ENCODE results near the gene DYSF. TPM values are rescaled to one million over a fixed set of nuclear protein-coding genes. Genes with fewer than 3 reads are reported as not detected.

DYSF gene
- total RNA-seq, 4 donors from 2014 or later: 2.8 to 14.9 (median 4.0) TPM

DNA sequence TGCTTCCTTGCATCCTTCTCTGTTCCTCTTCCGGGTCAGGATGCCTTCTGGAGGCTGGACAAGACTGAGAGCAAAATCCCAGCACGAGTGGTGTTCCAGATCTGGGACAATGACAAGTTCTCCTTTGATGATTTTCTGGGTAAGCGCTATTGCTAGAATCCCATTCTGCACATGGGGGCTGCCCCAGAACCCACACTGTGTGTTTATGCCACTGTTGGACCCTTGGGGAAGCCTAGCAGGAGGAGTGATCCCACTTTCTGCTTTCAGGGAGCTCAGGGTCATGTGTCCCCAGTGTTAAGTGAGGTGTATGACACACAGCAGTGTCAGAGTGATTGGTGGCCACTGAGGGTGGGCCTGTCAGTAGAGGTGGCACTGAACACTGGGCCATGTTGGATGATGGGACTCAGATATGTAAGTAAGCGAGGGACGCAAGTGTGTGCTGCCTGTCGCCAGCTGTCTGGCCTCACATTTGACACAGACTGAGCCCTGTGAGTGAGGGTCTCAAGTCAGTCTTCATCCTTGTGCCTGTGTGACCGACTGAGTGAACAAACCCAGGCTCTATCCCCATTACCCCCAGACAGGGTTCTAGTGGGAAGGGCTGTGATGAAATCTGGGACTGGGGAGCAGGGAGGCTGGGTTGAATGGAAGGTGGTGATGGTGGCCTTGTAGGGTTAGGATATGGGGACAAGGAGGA lies 220.9 kb downstream of the DYSF start:
- no peak overlapping the region for H3K27ac ChIP-seq
- DNase-seq: peak in 1 of 3 donors; percentile 32
- H3K27me3 ChIP-seq: no peaks in the 10 kb centered on the region
- H3K4me1 ChIP-seq: no peaks in the 10 kb centered on the region
- no peak for TF ChIP-seq POLR2A (IDR thresholded peaks at IDR 0.05)
- TF ChIP-seq, protein P1, sequence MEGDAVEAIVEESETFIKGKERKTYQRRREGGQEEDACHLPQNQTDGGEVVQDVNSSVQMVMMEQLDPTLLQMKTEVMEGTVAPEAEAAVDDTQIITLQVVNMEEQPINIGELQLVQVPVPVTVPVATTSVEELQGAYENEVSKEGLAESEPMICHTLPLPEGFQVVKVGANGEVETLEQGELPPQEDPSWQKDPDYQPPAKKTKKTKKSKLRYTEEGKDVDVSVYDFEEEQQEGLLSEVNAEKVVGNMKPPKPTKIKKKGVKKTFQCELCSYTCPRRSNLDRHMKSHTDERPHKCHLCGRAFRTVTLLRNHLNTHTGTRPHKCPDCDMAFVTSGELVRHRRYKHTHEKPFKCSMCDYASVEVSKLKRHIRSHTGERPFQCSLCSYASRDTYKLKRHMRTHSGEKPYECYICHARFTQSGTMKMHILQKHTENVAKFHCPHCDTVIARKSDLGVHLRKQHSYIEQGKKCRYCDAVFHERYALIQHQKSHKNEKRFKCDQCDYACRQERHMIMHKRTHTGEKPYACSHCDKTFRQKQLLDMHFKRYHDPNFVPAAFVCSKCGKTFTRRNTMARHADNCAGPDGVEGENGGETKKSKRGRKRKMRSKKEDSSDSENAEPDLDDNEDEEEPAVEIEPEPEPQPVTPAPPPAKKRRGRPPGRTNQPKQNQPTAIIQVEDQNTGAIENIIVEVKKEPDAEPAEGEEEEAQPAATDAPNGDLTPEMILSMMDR (IDR thresholded peaks at IDR 0.05): no peak
- no peak overlapping the region for H3K4me3 ChIP-seq
- no peaks in the 10 kb centered on the region for H3K9me3 ChIP-seq
- no peaks in the 10 kb centered on the region for H3K36me3 ChIP-seq

DNA sequence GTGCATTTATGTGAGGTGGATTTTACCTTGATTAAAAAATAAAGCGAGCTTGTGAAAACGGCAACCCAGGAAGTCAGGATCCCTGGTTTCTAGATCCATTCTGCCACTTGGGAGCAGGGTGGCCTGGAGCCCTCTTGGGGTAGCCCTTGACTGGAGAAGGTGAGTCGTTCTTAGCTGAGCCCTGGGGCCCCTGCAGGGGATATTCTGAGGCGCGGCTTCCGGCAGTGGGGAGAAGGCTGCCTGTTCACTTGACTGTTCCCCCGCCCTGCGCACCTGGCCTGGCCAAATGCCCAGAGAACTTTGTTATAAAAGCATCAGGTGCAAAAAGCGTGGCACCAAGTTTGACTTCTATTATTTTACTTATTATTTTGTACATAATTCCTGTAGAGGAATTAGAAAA lies 221.9 kb downstream of the DYSF start:
- H3K27ac ChIP-seq: no peak overlapping the region
- H3K27me3 ChIP-seq: no peaks in the 10 kb centered on the region
- H3K36me3 ChIP-seq: no peaks in the 10 kb centered on the region
- no peak overlapping the region for H3K4me3 ChIP-seq
- H3K4me1 ChIP-seq: no peaks in the 10 kb centered on the region
- TF ChIP-seq POLR2A (IDR thresholded peaks at IDR 0.05): no peak
- TF ChIP-seq, protein P1 (IDR thresholded peaks at IDR 0.05): peak in 1 of 6 experiments; percentile 16
- DNase-seq: peak in 2 of 3 donors; percentile 77 to 78
- no peaks in the 10 kb centered on the region for H3K9me3 ChIP-seq

DNA sequence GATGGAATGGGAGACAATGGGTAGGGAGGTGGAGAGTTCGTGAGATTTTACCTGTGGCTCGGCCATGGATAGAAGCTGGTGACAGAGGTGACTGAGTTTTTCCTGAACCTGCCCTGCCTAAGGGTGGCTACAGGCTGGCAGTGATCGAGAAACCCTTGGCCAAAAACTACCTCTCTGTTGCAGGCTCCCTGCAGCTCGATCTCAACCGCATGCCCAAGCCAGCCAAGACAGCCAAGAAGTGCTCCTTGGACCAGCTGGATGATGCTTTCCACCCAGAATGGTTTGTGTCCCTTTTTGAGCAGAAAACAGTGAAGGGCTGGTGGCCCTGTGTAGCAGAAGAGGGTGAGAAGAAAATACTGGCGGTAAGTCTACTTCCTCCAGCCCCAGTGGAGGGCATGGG lies 225.5 kb downstream of the DYSF start:
- no peak overlapping the region for H3K27ac ChIP-seq
- peak in 1 of 3 donors; percentile 29 for DNase-seq
- H3K4me3 ChIP-seq: no peak overlapping the region
- no peak for TF ChIP-seq POLR2A (IDR thresholded peaks at IDR 0.05)
- TF ChIP-seq, protein P1 (IDR thresholded peaks at IDR 0.05): no peak
- no peaks in the 10 kb centered on the region for H3K9me3 ChIP-seq
- no peaks in the 10 kb centered on the region for H3K36me3 ChIP-seq
- no peaks in the 10 kb centered on the region for H3K27me3 ChIP-seq
- H3K4me1 ChIP-seq: no peaks in the 10 kb centered on the region

DNA sequence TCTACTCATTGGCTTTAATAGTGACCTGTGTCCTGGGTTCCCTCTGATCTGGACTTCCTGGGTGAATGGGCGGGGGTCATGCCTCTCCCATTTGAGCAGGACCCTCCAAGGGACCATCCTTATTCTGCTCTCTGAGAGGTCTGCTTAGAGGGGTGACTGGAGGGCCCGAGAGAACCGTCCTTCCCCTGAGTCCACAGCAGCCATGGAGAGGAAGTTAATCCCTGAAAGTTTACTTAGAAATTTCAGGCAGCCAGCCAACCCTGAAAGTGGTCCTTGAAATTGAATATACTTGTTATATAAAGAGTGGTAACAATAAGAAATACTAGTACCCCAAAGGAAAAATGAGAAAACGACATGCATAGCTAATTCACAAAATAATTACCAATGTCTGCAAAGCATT lies 226.1 kb downstream of the DYSF start:
- DNase-seq: peak in 1 of 3 donors; percentile 40
- TF ChIP-seq, protein P1 (IDR thresholded peaks at IDR 0.05): no peak
- no peak for TF ChIP-seq POLR2A (IDR thresholded peaks at IDR 0.05)
- no peaks in the 10 kb centered on the region for H3K36me3 ChIP-seq

DNA sequence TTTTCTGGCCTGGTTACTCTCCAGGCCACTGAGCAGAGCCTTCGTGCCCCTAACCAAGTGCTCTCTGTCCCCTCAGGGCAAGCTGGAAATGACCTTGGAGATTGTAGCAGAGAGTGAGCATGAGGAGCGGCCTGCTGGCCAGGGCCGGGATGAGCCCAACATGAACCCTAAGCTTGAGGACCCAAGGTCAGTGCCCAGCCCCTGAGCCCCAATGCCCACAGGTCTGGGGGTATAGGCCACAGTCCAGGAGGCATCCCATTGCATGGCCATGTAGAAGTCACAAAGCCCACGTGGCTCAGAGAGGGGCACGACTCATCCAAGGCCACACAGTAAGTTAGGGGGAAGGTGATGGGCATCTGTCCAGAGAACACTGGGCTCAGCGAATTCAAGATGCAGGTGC lies 227.6 kb downstream of the DYSF start:
- no peaks in the 10 kb centered on the region for H3K9me3 ChIP-seq
- peak in 1 of 3 donors; percentile 15 for DNase-seq
- no peaks in the 10 kb centered on the region for H3K4me1 ChIP-seq
- no peak overlapping the region for H3K27ac ChIP-seq
- no peaks in the 10 kb centered on the region for H3K36me3 ChIP-seq
- H3K4me3 ChIP-seq: no peak overlapping the region
- TF ChIP-seq, protein P1 (IDR thresholded peaks at IDR 0.05): no peak
- no peak for TF ChIP-seq POLR2A (IDR thresholded peaks at IDR 0.05)
- H3K27me3 ChIP-seq: no peaks in the 10 kb centered on the region

More for the DNA sequence above, 226.1 kb downstream of the DYSF start:
- H3K27me3 ChIP-seq: no peaks in the 10 kb centered on the region
- no peaks in the 10 kb centered on the region for H3K9me3 ChIP-seq
- H3K4me1 ChIP-seq: no peaks in the 10 kb centered on the region
- no peak overlapping the region for H3K4me3 ChIP-seq
- no peak overlapping the region for H3K27ac ChIP-seq

Measured in Peyer's patch (tissue), 4 donors.